ENCODE measurements around the gene TMEM184A.

TMEM184A gene

DNA sequence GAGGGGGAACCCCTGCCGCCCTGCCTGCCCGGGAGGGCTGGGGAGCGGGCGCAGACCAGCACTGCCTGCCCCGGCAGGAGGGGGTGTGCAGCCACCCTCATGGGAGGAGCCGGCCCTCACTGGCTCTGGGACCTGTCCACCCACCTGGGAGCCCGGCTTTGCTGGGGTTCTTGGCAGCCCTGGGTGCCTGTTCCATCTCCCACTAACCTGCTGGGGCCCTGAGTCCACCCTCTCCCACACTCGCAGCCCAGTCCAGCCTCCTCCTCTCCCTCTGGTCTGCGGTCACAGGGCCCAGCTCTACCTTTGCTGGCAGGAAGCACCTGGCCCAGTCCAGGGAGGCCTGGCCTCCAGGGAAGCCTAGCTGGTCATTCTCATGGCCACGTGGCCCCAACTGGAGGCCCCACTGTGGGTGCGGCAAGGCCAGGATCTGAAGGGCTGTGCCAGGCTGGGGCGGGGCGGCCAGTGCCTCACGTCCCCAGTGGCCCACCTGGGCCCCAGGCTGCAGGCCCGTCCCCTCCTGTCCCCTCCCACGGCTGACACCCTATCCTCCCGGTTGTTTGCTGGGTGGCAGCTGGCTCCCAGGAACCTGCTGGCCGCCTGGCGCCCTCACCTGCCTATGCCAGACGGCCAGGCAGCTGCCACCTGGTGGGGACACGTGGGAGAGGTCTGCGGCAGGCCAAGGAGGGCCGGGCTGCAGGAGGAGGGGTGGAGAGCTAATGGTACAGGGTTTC lies at the start of gene TMEM184A:
TMEM184A (minus strand) TSS at position 393 of the 731 bp plus-strand sequence. CDS start 721 bp downstream, outside the sequence.
- in situ Hi-C loops (cut with HindIII; ENCODE audit: low sequenced_read_pairs) = no loop called here

GRCh38 chr7:1604383-1604782 lies 48.4 kb upstream of the TMEM184A start:
- in situ Hi-C loops (cut with HindIII; ENCODE audit: low sequenced_read_pairs) = no loop called here

DNA sequence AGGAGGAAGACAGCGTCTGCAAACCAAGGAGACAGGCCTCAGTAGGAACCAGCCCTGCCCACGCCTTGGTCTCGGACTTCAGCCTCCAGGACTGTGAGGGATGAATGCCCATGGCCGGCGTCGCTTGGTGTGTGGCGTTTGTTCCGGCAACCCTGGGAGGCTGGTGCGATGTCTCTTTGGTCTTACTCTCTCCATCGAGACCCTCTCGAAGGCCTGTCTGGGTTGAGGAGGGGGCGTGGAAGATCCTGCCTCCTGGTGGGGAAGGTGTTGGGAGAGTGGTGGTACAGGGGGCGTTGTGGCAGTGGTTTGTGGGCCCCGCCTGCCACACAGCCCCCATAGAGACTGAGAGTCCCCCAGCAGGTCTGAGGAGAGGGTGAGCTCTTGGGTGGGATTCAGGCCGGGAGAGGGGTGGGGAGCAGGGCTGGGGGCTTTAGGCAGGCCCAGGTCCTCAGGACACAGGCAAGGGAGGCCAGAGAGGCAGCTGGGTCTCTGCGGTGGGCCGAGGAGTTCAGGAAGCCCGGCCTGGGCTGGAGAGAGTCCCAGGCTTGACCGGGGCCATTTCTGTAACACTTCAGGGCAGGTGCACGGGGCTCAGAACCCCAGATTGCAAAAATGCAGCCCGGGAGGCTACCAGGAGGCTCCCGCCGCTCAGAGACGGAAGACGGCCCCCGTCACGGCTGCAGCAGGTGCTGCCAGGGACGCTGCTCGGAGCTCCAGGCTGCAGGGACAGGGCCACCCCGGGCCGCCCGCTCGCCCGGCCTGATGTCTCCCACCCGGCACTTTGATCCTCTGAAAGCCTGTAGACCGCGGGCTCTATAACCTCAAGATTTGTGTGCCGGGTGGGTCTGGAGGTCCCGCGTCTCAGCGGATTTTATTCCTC lies 47.6 kb upstream of the TMEM184A start:
- in situ Hi-C loops (cut with HindIII; ENCODE audit: low sequenced_read_pairs) = no loop called here

DNA sequence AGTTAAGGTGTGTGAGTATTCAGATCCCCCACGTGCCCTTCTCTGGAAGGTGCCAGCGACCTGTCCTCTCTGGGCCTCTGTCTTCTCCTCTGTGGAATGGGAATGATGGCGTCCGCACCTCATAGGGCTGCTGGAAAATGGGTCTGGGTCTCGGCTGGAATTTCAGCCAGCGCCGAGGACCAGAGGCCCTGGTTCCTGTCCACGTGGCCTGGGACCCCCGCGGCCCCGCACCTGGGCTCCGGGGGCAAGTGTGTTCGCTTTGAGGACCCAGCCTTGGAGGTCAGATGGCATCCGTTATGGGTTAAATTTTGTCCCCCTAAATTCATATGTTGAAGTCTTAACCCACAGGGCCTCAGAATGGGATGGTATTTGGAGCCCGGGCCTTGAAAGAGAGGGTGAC lies 46.4 kb upstream of the TMEM184A start:
- in situ Hi-C loops (cut with HindIII; ENCODE audit: low sequenced_read_pairs) = no loop called here

- in situ Hi-C loops (cut with HindIII; ENCODE audit: low sequenced_read_pairs) = no loop called here
Measured at GRCh38 chr7:1601956-1602355, 46.0 kb upstream of the TMEM184A start.

GRCh38 chr7:1599640-1600395 lies 43.8 kb upstream of the TMEM184A start:
- in situ Hi-C loops (cut with HindIII; ENCODE audit: low sequenced_read_pairs) = no loop called here

DNA sequence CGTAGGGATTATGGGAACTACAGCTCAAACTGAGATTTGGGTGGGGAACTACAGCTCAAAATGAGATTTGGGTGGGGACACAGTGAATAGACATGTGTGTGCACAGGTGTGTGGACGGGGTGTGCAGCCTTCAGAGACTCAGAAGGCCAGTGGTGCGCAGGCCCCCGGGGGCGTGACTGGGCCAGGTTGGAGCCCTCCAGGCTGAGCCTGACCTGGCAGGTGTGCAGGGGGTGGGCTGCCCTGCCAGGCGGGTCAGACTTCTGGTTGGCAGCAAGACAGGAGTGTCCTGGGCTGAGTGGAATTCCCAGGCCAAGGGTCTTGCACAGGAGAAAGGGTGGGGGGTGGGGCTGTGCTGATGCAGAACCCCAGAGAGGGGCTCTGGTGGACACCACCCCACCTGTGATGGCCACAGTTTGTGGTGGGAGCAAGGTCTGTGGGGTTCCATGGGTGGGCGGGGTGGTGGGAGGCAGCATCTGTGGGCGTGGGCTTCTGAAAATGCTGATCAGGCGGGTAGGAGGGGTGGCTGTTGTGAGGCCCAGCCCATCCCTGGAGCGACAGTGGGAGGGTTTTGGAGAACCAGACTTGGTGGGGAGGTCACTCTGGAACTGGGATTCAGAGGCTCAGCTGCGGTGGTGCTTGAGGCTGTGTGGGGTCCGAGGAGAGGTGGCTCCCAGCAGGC lies 43.1 kb upstream of the TMEM184A start:
- in situ Hi-C loops (cut with HindIII; ENCODE audit: low sequenced_read_pairs) = no loop called here

- in situ Hi-C loops (cut with HindIII; ENCODE audit: low sequenced_read_pairs) = no loop called here
Measured at GRCh38 chr7:1598286-1598685, 42.3 kb upstream of the TMEM184A start.

GRCh38 chr7:1597791-1598190 lies 41.8 kb upstream of the TMEM184A start:
- in situ Hi-C loops (cut with HindIII; ENCODE audit: low sequenced_read_pairs) = no loop called here

DNA sequence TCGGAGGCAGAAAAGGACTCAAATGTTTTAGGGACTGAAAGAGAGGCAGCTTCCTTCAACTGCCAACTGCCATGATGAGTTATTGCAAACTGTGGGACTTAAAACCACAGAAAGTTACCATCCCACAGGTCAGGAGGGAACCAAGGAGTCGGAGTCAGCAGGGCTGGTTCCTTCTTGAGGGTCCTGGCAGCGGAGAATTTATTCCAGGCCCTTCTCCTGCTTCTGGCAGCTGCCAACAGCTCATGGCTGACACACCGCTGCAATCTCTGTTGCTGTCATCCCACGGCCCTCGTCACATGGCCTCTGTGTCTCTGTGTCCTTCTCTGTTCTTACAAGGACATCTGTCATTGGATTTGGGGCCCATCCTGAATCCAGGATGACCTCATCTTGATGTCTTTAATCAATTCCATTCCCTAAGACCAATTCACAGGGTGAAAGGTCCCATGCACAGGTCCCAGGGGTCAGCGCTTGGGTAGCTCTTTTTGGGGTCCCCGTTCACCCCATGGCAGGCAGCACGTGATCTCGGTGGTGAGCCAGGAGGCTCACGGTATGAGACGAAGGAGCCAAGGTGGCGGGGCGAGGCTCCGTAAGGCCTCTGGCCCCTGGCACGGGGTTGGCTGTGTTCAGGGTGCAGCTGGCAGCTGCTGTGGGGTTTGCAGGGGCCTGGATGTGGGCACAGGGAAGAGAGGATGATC lies 41.2 kb upstream of the TMEM184A start:
- in situ Hi-C loops (cut with HindIII; ENCODE audit: low sequenced_read_pairs) = no loop called here

- in situ Hi-C loops (cut with HindIII; ENCODE audit: low sequenced_read_pairs) = no loop called here
Measured at GRCh38 chr7:1596181-1597043, 40.4 kb upstream of the TMEM184A start.

DNA sequence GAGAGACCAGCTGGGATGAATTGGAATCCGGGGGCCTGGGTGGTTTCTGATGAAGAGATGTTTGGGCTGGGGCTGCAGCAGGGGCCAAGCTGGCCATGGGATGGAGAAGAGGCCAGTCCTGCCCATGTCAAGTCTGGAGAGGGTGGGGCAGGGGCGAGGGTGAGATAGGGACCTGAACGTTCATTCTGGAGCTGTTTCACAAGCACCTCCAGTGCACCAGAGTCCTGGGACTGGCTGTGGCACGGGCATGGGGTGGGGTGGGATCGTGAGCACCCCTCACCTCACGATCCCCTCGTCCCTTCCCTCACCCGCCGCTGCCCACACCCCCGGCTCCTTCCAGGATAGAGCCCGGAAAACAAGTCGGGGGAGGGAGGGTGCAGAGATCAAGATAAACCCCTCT lies 39.6 kb upstream of the TMEM184A start:
- in situ Hi-C loops (cut with HindIII; ENCODE audit: low sequenced_read_pairs) = no loop called here

DNA sequence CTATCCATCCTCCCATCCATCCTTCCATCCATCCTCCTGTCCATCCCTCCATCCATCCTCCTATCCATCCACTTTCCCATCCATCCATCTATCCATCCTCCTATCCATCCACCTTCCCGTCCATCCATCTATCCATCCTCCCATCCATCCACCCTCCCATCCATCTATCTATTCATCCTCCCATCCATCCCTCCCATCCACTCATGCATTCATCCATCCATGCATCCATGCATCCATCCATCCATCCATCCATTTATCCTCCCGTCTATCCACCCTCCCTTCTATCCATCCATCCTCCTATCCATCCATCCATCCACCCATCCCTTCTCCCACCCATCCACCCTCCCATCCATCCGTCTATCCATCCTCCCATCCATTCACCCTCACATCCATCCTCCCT lies 39.0 kb upstream of the TMEM184A start:
- in situ Hi-C loops (cut with HindIII; ENCODE audit: low sequenced_read_pairs) = no loop called here

DNA sequence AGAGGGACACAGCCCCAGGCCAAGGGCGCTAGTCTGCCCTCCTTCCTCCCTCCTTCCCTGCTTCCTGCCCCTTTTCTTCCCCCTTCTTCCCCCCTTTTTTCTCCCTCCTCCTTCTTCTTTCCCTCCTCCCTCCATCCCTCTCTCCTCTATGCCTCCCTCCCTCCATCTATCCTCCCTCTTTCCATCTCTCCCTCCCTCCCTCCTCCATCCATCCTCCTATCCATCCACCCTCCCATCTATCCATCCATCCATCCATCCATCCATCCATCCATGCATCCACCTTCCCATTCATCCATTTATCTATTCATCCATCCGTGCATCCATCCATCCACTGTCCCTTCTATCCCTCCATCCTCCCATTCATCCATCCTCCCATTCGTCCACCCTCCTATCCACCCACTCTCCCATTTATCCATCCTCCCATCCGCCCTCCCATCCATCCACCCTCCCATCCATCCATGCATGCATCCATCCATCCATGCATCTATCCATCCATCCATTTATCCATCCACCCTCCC lies 38.0 kb upstream of the TMEM184A start:
- in situ Hi-C loops (cut with HindIII; ENCODE audit: low sequenced_read_pairs) = no loop called here

- in situ Hi-C loops (cut with HindIII; ENCODE audit: low sequenced_read_pairs) = no loop called here
Measured at GRCh38 chr7:1593091-1593866, 37.3 kb upstream of the TMEM184A start.

DNA sequence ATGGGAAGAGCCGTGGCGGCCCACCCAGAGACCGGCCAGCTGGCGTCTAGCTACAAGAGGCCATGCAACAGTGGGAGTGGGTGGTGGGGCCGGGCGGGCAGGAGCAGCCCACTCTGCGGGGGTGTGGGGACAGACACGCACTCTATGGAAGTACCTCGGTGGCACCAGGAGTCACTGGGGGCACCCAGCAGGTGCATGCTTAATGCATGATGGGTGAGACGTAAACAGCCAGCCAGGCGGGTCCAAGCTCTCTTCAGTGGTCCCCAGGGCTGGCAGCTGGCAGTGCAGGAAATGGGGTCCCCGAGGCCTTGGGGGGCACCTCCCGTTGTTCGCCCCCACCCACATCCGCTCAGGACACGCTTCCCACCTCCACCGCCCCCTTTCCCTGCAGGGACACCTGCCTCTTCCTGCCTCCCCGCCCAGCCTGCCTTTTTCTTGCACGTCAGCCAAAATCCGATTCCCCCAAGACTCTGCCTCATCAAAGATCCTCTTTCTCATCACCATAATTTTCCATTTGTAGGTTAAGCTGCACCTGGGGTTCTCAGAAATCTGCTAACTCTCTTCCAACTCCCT lies 36.4 kb upstream of the TMEM184A start:
- in situ Hi-C loops (cut with HindIII; ENCODE audit: low sequenced_read_pairs) = no loop called here

DNA sequence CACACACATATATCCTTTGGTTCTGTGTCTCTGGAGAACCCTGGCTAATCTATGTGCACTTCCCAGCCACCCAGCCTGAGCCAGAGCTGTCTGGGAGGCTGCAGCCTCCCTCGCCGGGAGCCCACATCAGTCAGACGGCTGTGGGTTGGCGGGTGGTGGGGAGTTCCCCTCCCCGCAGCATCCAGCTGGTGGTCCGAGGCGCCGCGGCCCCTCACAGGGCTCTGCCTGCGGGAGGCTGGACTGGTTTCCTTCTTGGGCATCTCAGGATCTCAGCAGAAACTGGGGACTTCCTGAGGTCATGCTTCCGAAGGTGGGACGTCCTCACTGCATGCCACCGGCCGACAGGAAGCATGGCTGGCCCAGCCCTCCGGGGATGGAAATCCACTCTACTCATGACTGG lies 35.9 kb upstream of the TMEM184A start:
- in situ Hi-C loops (cut with HindIII; ENCODE audit: low sequenced_read_pairs) = no loop called here

- in situ Hi-C loops (cut with HindIII; ENCODE audit: low sequenced_read_pairs) = no loop called here
Measured at GRCh38 chr7:1591396-1591795, 35.4 kb upstream of the TMEM184A start.
